Activated naive CD8-positive, alpha-beta T cell treated with anti-CD3 and anti-CD28 coated beads, Interleukin-2, amount 10 ng/mL, durations not matched to agents 7 days and 5 days (primary cell): ENCODE measurements around the gene C4orf33. TPM values are rescaled to one million over a fixed set of nuclear protein-coding genes. Genes with fewer than 3 reads are reported as not detected.
A peak's percentile ranks its signal among the peaks of the same experiment; 100 is the strongest.
"Not testable (repeated sequence)": the region's sequence is repeated elsewhere in the genome, so short reads cannot be mapped to it uniquely, and the experiment has no call there.

Source experiments
- ATAC-seq: fragments of 150-1000 bp; cut with Tn5 transposase; one replicate; pipeline ENCODE4 v1.10.0; 2021; ENCODE audit warnings: low read depth, moderate library complexity
- POLR2A ChIA-PET: fragments of 350-600 bp; sonication (Branson Sonifier 250); formaldehyde crosslinking; loops from one replicate; lab custom pipeline; 2021; ENCODE audit warnings: antibody characterized with exemption; lab: Charles Lee
- DNase-seq: peaks from one replicate; pipeline ENCODE4 v3.0.0; 2021
- H3K27ac Mint-ChIP-seq: one replicate; pipeline ENCODE4 v1.8.0; 2022; ENCODE audit warnings: mild to moderate bottlenecking, mixed read lengths
- H3K27me3 Mint-ChIP-seq: one replicate; pipeline ENCODE4 v1.8.0; 2022; ENCODE audit warnings: mild to moderate bottlenecking, moderate library complexity, mixed read lengths
- H3K36me3 Mint-ChIP-seq: one replicate; pipeline ENCODE4 v1.8.0; 2021; ENCODE audit warnings: mild to moderate bottlenecking, mixed read lengths
- H3K4me1 Mint-ChIP-seq: one replicate; pipeline ENCODE4 v1.8.0; 2021; ENCODE audit warnings: mixed read lengths
- H3K4me3 Mint-ChIP-seq: one replicate; pipeline ENCODE4 v1.8.0; 2022; ENCODE audit warnings: mild to moderate bottlenecking, moderate library complexity, mixed read lengths
- H3K9me3 Mint-ChIP-seq: one replicate; pipeline ENCODE4 v1.8.0; 2021; ENCODE audit warnings: mixed read lengths
- total RNA-seq, 2 experiments: library from RNA; stranded (reverse); gene quantifications; one replicate each; pipeline ENCODE4 v1.2.3, GENCODE V29; 2021

C4orf33 gene
- total RNA-seq, result 10 to 100 TPM; 20.3 to 22.0 TPM

DNA sequence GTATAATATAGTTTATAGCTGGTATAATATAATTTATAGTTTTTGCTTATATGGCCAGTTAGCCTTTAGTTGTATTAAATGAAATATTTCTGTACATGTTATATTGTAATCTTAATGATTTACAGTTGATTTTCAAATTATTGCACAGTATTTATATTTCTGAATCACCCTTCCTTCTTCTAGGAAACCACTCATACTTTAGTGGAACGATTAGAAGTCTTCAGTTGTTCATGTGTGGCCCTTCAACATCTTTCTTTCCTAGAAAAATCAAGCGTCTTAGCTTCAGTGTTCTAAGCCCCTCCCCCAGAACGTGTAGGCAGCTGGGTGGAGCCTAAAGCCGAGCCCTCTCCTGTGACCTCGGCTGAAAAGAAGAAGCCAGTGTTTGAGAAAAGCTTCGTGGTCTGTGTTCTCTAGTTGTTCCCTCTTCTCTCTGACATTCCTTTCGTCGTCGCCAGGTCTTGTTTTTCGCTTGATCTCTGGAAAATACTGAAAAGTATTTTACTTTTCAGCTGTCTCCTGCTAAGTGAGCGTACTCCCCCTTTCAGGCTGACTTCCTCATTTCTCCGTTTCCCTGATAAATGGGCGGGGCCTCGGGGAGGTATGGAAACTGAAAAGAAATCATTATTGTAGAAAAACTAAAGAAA, at the start of gene C4orf33:
C4orf33 (plus strand) TSS at position 342 of the 644 bp plus-strand sequence. CDS start 6,459 bp downstream, outside the sequence.
- DNase-seq (peak; percentile 63), ATAC-seq (peak; percentile 50)
- Mint-ChIP-seq H3K9me3 (no peaks in the 10 kb centered on the region), H3K4me3 (peak within 1 kb of the TSS; percentile 99), H3K4me1 (peaks cover 23% of the 10 kb centered on the region), H3K27ac (peak within 1 kb of the TSS; percentile 96), H3K36me3 (no peaks in the 10 kb centered on the region), H3K27me3 (no peaks in the 10 kb centered on the region)
- POLR2A ChIA-PET, result interaction anchor here (0.8 to 5.7 kb wide), 3 partner anchors 283 to 1131 kb away, joined by 3 to 80 read pairs (median 4); partner anchors contain the start of genes ABHD18, MFSD8 and PGRMC2

GRCh38 chr4:129059028-129059427, 36.9 kb upstream of the C4orf33 start:
- Mint-ChIP-seq H3K27me3 (no peaks in the 10 kb centered on the region), H3K36me3 (peaks cover 71% of the 10 kb centered on the region), H3K27ac (no peak overlapping the region), H3K4me3 (no peak overlapping the region), H3K4me1 (no peaks in the 10 kb centered on the region), H3K9me3 (peaks cover 50% of the 10 kb centered on the region)
- ATAC-seq (no peak), DNase-seq (no peak)
- POLR2A ChIA-PET, result no interaction called here

GRCh38 chr4:129062580-129062979, 33.4 kb upstream of the C4orf33 start:
- no peaks in the 10 kb centered on the region for H3K4me1 Mint-ChIP-seq
- POLR2A ChIA-PET, result no interaction called here

DNA sequence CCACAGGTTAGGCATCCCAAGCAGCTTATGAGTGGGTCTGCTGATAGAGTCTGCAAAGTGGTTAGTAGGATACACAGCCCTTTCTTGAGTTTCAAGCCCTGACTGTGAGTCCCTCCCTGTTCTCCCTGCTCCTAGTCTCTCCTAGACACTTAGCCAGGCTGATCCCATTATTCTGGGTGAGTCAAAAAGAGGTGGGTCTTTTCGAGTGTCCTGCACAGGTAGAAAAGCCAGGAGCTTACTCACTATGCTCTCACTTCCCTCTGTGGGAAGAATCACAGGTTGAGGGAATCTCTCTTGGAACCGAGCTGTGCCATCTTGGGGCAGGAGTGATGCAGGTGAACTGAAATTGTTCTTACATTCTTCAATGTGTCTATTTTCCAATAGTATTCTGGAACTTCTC, 32.3 kb upstream of the C4orf33 start:
- no peak for ATAC-seq
- Mint-ChIP-seq H3K4me1 (peaks cover 2% of the 10 kb centered on the region), H3K27ac (no peak overlapping the region), H3K36me3 (peaks cover 65% of the 10 kb centered on the region), H3K27me3 (no peaks in the 10 kb centered on the region), H3K9me3 (peaks cover 44% of the 10 kb centered on the region), H3K4me3 (no peak overlapping the region)
- no peak for DNase-seq
- POLR2A ChIA-PET, result no interaction called here

More at GRCh38 chr4:129062580-129062979, 33.4 kb upstream of the C4orf33 start:
- Mint-ChIP-seq H3K9me3 (peaks cover 40% of the 10 kb centered on the region), H3K4me3 (no peak overlapping the region), H3K27me3 (no peaks in the 10 kb centered on the region), H3K36me3 (peaks cover 65% of the 10 kb centered on the region), H3K27ac (no peak overlapping the region)
- ATAC-seq (no peak), DNase-seq (no peak)

- H3K27me3 Mint-ChIP-seq, result no peaks in the 10 kb centered on the region
- no peak overlapping the region for H3K4me3 Mint-ChIP-seq
- POLR2A ChIA-PET, result no interaction called here
- ATAC-seq, result no peak
- H3K27ac Mint-ChIP-seq, result no peak overlapping the region
- H3K4me1 Mint-ChIP-seq, result peaks cover 5% of the 10 kb centered on the region
- H3K36me3 Mint-ChIP-seq, result peaks cover 67% of the 10 kb centered on the region
- no peak for DNase-seq
- peaks cover 40% of the 10 kb centered on the region for H3K9me3 Mint-ChIP-seq
Measured at GRCh38 chr4:129064717-129065116, 31.2 kb upstream of the C4orf33 start.

DNA sequence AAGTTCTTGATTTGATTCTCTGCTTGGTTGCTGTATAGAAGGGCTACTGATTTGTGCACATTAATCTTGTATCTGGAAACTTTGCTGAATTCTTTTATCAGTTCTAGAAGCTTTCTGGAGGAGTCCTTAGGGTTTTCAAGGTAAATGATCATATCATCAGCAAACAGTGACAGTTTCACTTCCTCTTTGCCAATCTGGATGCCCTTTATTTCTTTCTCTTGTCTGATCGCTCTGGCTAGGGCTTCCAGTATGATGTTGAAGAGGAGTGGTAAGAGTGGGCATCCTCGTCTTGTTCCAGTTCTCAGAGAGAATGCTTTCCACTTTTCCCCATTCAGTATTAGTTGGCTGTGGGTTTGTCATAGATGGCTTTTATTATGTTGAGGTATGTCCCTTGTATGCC, 26.4 kb upstream of the C4orf33 start:
- peaks cover 12% of the 10 kb centered on the region for H3K4me1 Mint-ChIP-seq
- ATAC-seq, H3K27me3 Mint-ChIP-seq, DNase-seq, POLR2A ChIA-PET, H3K27ac Mint-ChIP-seq, H3K4me3 Mint-ChIP-seq: not testable (repeated sequence)
- H3K36me3 Mint-ChIP-seq, result peaks cover 61% of the 10 kb centered on the region
- H3K9me3 Mint-ChIP-seq, result peaks cover 38% of the 10 kb centered on the region

- Mint-ChIP-seq H3K36me3 (peaks cover 75% of the 10 kb centered on the region), H3K4me1 (no peaks in the 10 kb centered on the region), H3K4me3 (no peak overlapping the region), H3K27ac (no peak overlapping the region), H3K27me3 (no peaks in the 10 kb centered on the region), H3K9me3 (peaks cover 25% of the 10 kb centered on the region)
- DNase-seq (no peak), ATAC-seq (no peak)
- POLR2A ChIA-PET, result no interaction called here
Measured at GRCh38 chr4:129077326-129077725, 18.6 kb upstream of the C4orf33 start.

GRCh38 chr4:129080129-129080528, 15.8 kb upstream of the C4orf33 start:
- no peak for DNase-seq
- no peak overlapping the region for H3K27ac Mint-ChIP-seq
- H3K9me3 Mint-ChIP-seq, result peaks cover 10% of the 10 kb centered on the region
- ATAC-seq, result no peak
- POLR2A ChIA-PET, result no interaction called here
- H3K4me1 Mint-ChIP-seq, result peaks cover 4% of the 10 kb centered on the region
- H3K27me3 Mint-ChIP-seq, result no peaks in the 10 kb centered on the region
- peaks cover 67% of the 10 kb centered on the region for H3K36me3 Mint-ChIP-seq
- no peak overlapping the region for H3K4me3 Mint-ChIP-seq

GRCh38 chr4:129082302-129082701, 13.7 kb upstream of the C4orf33 start:
- Mint-ChIP-seq H3K27me3 (no peaks in the 10 kb centered on the region), H3K4me1 (peaks cover 9% of the 10 kb centered on the region), H3K36me3 (peaks cover 67% of the 10 kb centered on the region), H3K9me3 (peaks cover 15% of the 10 kb centered on the region), H3K4me3 (no peak overlapping the region), H3K27ac (no peak overlapping the region)
- no peak for DNase-seq
- POLR2A ChIA-PET, result no interaction called here
- no peak for ATAC-seq

GRCh38 chr4:129085472-129085871, 10.5 kb upstream of the C4orf33 start:
- no peak overlapping the region for H3K27ac Mint-ChIP-seq
- H3K27me3 Mint-ChIP-seq, result no peaks in the 10 kb centered on the region
- H3K4me3 Mint-ChIP-seq, result no peak overlapping the region
- DNase-seq, result no peak
- H3K4me1 Mint-ChIP-seq, result peaks cover 27% of the 10 kb centered on the region
- peaks cover 50% of the 10 kb centered on the region for H3K36me3 Mint-ChIP-seq
- no peak for ATAC-seq
- H3K9me3 Mint-ChIP-seq, result peaks cover 12% of the 10 kb centered on the region
- POLR2A ChIA-PET, result no interaction called here

DNA sequence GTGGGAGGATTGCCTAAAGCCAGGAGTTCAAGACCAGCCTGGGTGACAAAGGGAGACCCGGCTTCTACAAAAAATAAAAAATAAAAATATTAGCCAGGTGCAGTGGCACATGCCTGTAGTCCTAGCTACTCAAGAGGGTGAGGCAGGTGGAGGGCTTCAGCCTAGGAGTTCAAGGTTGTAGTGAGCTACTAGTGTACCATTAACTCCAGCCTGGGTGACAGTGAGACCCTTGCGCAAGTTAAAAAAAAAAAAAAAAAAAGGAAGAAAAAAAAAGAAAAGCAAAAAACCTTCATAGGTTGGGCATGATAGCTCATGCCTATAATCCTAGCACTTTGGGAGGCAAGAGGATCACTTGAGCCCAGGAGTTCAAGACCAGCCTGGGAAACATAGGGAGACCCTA, 8.4 kb upstream of the C4orf33 start:
- Mint-ChIP-seq H3K4me3 (no peak overlapping the region), H3K4me1 (peaks cover 27% of the 10 kb centered on the region)
- POLR2A ChIA-PET, result no interaction called here

DNA sequence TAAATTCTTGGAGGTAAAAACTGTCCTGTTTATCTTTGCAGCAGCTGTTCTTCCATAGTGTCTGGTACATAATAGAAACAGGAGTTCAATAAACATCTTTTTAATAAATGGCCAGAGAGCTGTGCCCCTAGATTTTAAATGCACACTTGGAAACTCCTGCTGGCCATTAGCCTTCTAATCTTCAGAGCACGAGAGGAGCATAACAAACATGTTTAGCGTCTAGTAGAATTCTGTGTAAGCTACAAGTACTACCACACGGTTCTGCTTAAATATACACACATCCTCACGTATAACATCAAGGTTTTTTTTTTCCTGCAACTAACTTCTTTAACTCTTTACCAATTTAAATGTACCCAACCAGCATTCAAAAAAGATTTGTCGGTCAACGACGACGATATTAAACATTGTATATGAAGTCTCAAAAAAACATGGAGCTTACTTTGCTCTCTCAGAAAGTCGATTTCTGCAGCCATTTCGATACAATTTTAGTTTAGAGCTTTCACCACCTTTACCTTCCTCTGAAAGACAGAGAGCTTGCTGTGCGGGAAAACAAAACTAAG, 3.2 kb upstream of the C4orf33 start:
- Mint-ChIP-seq H3K36me3 (peaks cover 10% of the 10 kb centered on the region), H3K4me3 (no peak overlapping the region), H3K27me3 (no peaks in the 10 kb centered on the region), H3K9me3 (no peaks in the 10 kb centered on the region), H3K4me1 (peaks cover 34% of the 10 kb centered on the region), H3K27ac (no peak overlapping the region)
- no peak for ATAC-seq
- no peak for DNase-seq
- POLR2A ChIA-PET, result interaction anchor here (0.6 to 5.7 kb wide), 9 partner anchors 10 to 1127 kb away, joined by 3 to 80 read pairs (median 5); partner anchors contain the start of genes ABHD18, JADE1, LARP1B and MFSD8

More for the DNA sequence above, 8.4 kb upstream of the C4orf33 start:
- Mint-ChIP-seq H3K9me3 (peaks cover 5% of the 10 kb centered on the region), H3K27me3 (no peaks in the 10 kb centered on the region), H3K27ac (no peak overlapping the region), H3K36me3 (peaks cover 34% of the 10 kb centered on the region)
- ATAC-seq, result no peak
- no peak for DNase-seq

- no peak within 1 kb of the TSS for H3K4me3 Mint-ChIP-seq
- ATAC-seq (peak; percentile 92), DNase-seq (peak; percentile 93)
- H3K27me3 Mint-ChIP-seq, result no peaks in the 10 kb centered on the region
- no peaks in the 10 kb centered on the region for H3K9me3 Mint-ChIP-seq
- POLR2A ChIA-PET, result interaction anchor here (0.6 to 5.7 kb wide), 13 partner anchors 10 to 1212 kb away, joined by 3 to 80 read pairs (median 4); partner anchors contain the start of genes ABHD18, JADE1, LARP1B and MFSD8
- H3K27ac Mint-ChIP-seq, result no peak within 1 kb of the TSS
- peaks cover 10% of the 10 kb centered on the region for H3K36me3 Mint-ChIP-seq
- H3K4me1 Mint-ChIP-seq, result peaks cover 36% of the 10 kb centered on the region
Measured at GRCh38 chr4:129093191-129093920, 2.6 kb upstream of the C4orf33 start, which contains the start of gene SCLT1. TSS of gene SCLT1 (minus strand) at chr4:129093539. CDS start at chr4:129093103, 436 bp downstream.
